HEK293 (cell line): ENCODE measurements around the gene RING1.

Experiments used
- EGR2 ChIP-seq: fragments of 450-650 bp; formaldehyde crosslinking; IDR thresholded peaks from 2 replicates; pipeline ENCODE4 v1.5.1; 2016; ENCODE audit warnings: low read depth, missing biosample characterization, missing genetic modification characterization
- ZEB2 ChIP-seq: fragments of 450-650 bp; formaldehyde crosslinking; IDR thresholded peaks from 2 replicates; pipeline ENCODE4 v1.5.1; 2016; ENCODE audit warnings: missing biosample characterization, missing genetic modification characterization
- ZFP3 ChIP-seq: fragments of 450-650 bp; formaldehyde crosslinking; IDR thresholded peaks from 2 replicates; pipeline ENCODE4 v1.5.1; 2016; ENCODE audit warnings: low read depth, missing biosample characterization, missing genetic modification characterization
- ZFP69B ChIP-seq: fragments of 450-650 bp; formaldehyde crosslinking; IDR thresholded peaks from 2 replicates; pipeline ENCODE4 v1.5.1; 2016; ENCODE audit warnings: missing biosample characterization, missing genetic modification characterization
- ZNF121 ChIP-seq: fragments of 450-650 bp; formaldehyde crosslinking; IDR thresholded peaks from 2 replicates; pipeline ENCODE4 v1.5.1; 2016; ENCODE audit warnings: missing biosample characterization, missing genetic modification characterization
- ZNF132 ChIP-seq: fragments of 450-650 bp; formaldehyde crosslinking; IDR thresholded peaks from 2 replicates; pipeline ENCODE4 v1.5.1; 2017; ENCODE audit warnings: missing biosample characterization, missing genetic modification characterization, borderline replicate concordance
- ZNF146 ChIP-seq: fragments of 450-650 bp; formaldehyde crosslinking; IDR thresholded peaks from 2 replicates; pipeline ENCODE4 v1.5.1; 2016; ENCODE audit warnings: missing biosample characterization, missing genetic modification characterization
- ZNF155 ChIP-seq: fragments of 450-650 bp; formaldehyde crosslinking; IDR thresholded peaks from 2 replicates; pipeline ENCODE4 v1.5.1; 2016; ENCODE audit warnings: missing biosample characterization, missing genetic modification characterization
- ZNF175 ChIP-seq: fragments of 450-650 bp; formaldehyde crosslinking; IDR thresholded peaks from 2 replicates; pipeline ENCODE4 v1.5.1; 2016; ENCODE audit warnings: missing biosample characterization, missing genetic modification characterization
- ZNF19 ChIP-seq: fragments of 450-650 bp; formaldehyde crosslinking; IDR thresholded peaks from 2 replicates; pipeline ENCODE4; 2016; ENCODE audit warnings: missing biosample characterization, missing genetic modification characterization, low read depth
- ZNF214 ChIP-seq: fragments of 450-650 bp; formaldehyde crosslinking; IDR thresholded peaks from 2 replicates; pipeline ENCODE4 v1.5.1; 2017; ENCODE audit warnings: missing biosample characterization, mild to moderate bottlenecking, missing genetic modification characterization, borderline replicate concordance
- ZNF223 ChIP-seq: fragments of 450-650 bp; formaldehyde crosslinking; IDR thresholded peaks from 2 replicates; pipeline ENCODE4 v1.5.1; 2016; ENCODE audit warnings: missing biosample characterization, missing genetic modification characterization
- ZNF324 ChIP-seq: fragments of 450-650 bp; formaldehyde crosslinking; IDR thresholded peaks from 2 replicates; pipeline ENCODE4 v1.5.1; 2016; ENCODE audit warnings: missing biosample characterization, missing genetic modification characterization
- ZNF423 ChIP-seq: fragments of 450-650 bp; formaldehyde crosslinking; IDR thresholded peaks from 2 replicates; pipeline ENCODE4 v1.5.1; 2016; ENCODE audit warnings: missing biosample characterization, missing genetic modification characterization
- ZNF530 ChIP-seq: fragments of 450-650 bp; formaldehyde crosslinking; IDR thresholded peaks from 2 replicates; pipeline ENCODE4 v1.5.1; 2016; ENCODE audit warnings: low read depth, missing biosample characterization, missing genetic modification characterization
- ZNF544 ChIP-seq: fragments of 450-650 bp; formaldehyde crosslinking; IDR thresholded peaks from 2 replicates; pipeline ENCODE4 v1.5.0; 2017; ENCODE audit warnings: missing biosample characterization, missing genetic modification characterization
- ZNF670 ChIP-seq: fragments of 450-650 bp; formaldehyde crosslinking; IDR thresholded peaks from 2 replicates; pipeline ENCODE4 v1.5.1; 2016; ENCODE audit warnings: missing biosample characterization, missing genetic modification characterization, low read depth
- ZNF701 ChIP-seq: fragments of 450-650 bp; formaldehyde crosslinking; IDR thresholded peaks from 2 replicates; pipeline ENCODE4 v1.5.1; 2016; ENCODE audit warnings: missing biosample characterization, missing genetic modification characterization
- ZNF768 ChIP-seq: fragments of 450-650 bp; formaldehyde crosslinking; IDR thresholded peaks from 2 replicates; pipeline ENCODE4 v1.5.1; 2018; ENCODE audit warnings: missing biosample characterization, mild to moderate bottlenecking, missing genetic modification characterization
- ZSCAN16 ChIP-seq: fragments of 450-650 bp; formaldehyde crosslinking; IDR thresholded peaks from 2 replicates; pipeline ENCODE4 v1.5.1; 2016; ENCODE audit warnings: missing biosample characterization, missing genetic modification characterization
- ZSCAN23 ChIP-seq: fragments of 450-650 bp; formaldehyde crosslinking; IDR thresholded peaks from 2 replicates; pipeline ENCODE4 v1.5.1; 2016; ENCODE audit warnings: missing biosample characterization, missing genetic modification characterization
- TF ChIP-seq, protein P1 (sequence below): fragments of 450-650 bp; formaldehyde crosslinking; IDR thresholded peaks from 2 replicates; pipeline ENCODE4 v1.5.1; 2016; ENCODE audit warnings: missing biosample characterization, missing genetic modification characterization
- TF ChIP-seq, protein P2 (sequence below): fragments of 450-650 bp; formaldehyde crosslinking; IDR thresholded peaks from 2 replicates; pipeline ENCODE4 v1.5.1; 2016; ENCODE audit warnings: missing biosample characterization, missing genetic modification characterization, borderline replicate concordance
- TF ChIP-seq, protein P3 (sequence below): fragments of 450-650 bp; IDR thresholded peaks from 2 replicates; pipeline ENCODE4 v1.5.1; 2018; ENCODE audit warnings: missing biosample characterization, mild to moderate bottlenecking, missing genetic modification characterization
- TF ChIP-seq, protein P4 (sequence below): fragments of 450-650 bp; formaldehyde crosslinking; conservative IDR thresholded peaks from 2 replicates; pipeline ENCODE4 v1.5.1; 2016; ENCODE audit warnings: low read depth, missing biosample characterization, missing genetic modification characterization
- TF ChIP-seq, protein P5 (sequence below): sonication (generic); formaldehyde crosslinking; IDR thresholded peaks from 2 replicates; pipeline ENCODE4 v1.8.1; 2022; ENCODE audit warnings: mild to moderate bottlenecking, moderate library complexity, missing genetic modification reagents
- TF ChIP-seq, protein P6 (sequence below): fragments of 450-650 bp; formaldehyde crosslinking; IDR thresholded peaks from 2 replicates; pipeline ENCODE4 v1.5.1; 2016; ENCODE audit warnings: missing biosample characterization, missing genetic modification characterization, low read depth

The RING1 gene

DNA sequence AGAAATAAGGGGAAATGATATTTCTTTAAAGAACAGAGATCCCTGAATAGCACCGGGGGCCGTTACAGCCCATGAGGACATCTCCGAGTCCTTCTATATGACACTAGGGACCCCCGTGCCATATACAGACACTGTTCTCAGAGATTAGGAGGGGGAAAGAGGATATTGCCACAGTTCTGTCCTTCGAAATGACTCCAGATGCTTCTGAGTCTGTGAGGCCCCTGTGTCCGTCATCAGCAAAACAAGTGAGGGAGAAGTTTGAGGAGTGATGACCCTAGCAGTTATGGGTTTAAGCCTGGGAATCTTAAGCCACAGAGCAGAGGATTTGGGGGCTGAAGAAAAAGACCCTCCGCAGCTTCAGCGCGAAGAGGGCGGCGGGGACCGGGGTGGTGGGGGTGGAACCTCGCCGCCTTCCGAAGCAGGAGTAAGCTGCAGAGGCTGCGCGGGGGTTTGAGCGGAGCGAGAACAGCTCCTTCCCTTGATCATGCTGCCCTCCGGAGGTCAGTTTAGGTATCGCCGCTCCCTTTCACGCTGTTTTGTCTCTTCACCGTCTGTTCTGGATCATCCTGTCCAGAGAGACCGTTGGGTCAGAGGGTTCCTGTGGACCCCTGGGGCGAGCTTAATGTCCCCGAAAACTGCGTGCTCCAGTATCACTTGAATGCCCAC, 39.8 kb downstream of the RING1 start (continued):
- TF ChIP-seq, protein P1, sequence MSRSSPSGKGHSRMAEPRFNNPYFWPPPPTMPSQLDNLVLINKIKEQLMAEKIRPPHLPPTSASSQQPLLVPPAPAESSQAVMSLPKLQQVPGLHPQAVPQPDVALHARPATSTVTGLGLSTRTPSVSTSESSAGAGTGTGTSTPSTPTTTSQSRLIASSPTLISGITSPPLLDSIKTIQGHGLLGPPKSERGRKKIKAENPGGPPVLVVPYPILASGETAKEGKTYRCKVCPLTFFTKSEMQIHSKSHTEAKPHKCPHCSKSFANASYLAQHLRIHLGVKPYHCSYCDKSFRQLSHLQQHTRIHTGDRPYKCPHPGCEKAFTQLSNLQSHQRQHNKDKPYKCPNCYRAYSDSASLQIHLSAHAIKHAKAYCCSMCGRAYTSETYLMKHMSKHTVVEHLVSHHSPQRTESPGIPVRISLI, result no peak
- TF ChIP-seq ZSCAN16 (tag by site-specific recombination) (no peak), ZNF155 (tag by site-specific recombination) (no peak), ZNF324 (no peak), ZFP3 (tag by site-specific recombination) (no peak), ZNF175 (tag by site-specific recombination) (no peak), ZNF19 (tag by site-specific recombination) (no peak), ZFP69B (tag by site-specific recombination) (no peak), ZNF223 (no peak), ZNF146 (tag by site-specific recombination) (no peak), ZNF544 (tag by site-specific recombination) (no peak), ZNF670 (tag by site-specific recombination) (no peak), ZNF132 (tag by site-specific recombination) (no peak), ZNF768 (tag by site-specific recombination) (no peak), ZNF423 (tag by site-specific recombination) (no peak), ZNF214 (no peak), ZEB2 (tag by site-specific recombination) (peak; percentile 50; the same call in 1 of the 2 replicates), ZNF701 (tag by site-specific recombination) (no peak), ZNF530 (tag by site-specific recombination) (no peak), ZNF121 (tag by site-specific recombination) (no peak), ZSCAN23 (tag by site-specific recombination) (0 out of 2 replicates have a peak, but pooled peaks have one; percentile 27), EGR2 (tag by site-specific recombination) (peak; percentile 52; the same call in 1 of the 2 replicates)
- TF ChIP-seq, protein P2, sequence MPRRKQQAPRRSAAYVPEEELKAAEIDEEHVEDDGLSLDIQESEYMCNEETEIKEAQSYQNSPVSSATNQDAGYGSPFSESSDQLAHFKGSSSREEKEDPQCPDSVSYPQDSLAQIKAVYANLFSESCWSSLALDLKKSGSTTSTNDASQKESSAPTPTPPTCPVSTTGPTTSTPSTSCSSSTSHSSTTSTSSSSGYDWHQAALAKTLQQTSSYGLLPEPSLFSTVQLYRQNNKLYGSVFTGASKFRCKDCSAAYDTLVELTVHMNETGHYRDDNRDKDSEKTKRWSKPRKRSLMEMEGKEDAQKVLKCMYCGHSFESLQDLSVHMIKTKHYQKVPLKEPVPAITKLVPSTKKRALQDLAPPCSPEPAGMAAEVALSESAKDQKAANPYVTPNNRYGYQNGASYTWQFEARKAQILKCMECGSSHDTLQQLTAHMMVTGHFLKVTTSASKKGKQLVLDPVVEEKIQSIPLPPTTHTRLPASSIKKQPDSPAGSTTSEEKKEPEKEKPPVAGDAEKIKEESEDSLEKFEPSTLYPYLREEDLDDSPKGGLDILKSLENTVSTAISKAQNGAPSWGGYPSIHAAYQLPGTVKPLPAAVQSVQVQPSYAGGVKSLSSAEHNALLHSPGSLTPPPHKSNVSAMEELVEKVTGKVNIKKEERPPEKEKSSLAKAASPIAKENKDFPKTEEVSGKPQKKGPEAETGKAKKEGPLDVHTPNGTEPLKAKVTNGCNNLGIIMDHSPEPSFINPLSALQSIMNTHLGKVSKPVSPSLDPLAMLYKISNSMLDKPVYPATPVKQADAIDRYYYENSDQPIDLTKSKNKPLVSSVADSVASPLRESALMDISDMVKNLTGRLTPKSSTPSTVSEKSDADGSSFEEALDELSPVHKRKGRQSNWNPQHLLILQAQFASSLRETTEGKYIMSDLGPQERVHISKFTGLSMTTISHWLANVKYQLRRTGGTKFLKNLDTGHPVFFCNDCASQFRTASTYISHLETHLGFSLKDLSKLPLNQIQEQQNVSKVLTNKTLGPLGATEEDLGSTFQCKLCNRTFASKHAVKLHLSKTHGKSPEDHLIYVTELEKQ (tag by site-specific recombination), result no peak
- TF ChIP-seq, protein P3, sequence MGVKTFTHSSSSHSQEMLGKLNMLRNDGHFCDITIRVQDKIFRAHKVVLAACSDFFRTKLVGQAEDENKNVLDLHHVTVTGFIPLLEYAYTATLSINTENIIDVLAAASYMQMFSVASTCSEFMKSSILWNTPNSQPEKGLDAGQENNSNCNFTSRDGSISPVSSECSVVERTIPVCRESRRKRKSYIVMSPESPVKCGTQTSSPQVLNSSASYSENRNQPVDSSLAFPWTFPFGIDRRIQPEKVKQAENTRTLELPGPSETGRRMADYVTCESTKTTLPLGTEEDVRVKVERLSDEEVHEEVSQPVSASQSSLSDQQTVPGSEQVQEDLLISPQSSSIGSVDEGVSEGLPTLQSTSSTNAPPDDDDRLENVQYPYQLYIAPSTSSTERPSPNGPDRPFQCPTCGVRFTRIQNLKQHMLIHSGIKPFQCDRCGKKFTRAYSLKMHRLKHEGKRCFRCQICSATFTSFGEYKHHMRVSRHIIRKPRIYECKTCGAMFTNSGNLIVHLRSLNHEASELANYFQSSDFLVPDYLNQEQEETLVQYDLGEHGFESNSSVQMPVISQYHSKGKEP (tag by site-specific recombination), result no peak
- TF ChIP-seq, protein P4, sequence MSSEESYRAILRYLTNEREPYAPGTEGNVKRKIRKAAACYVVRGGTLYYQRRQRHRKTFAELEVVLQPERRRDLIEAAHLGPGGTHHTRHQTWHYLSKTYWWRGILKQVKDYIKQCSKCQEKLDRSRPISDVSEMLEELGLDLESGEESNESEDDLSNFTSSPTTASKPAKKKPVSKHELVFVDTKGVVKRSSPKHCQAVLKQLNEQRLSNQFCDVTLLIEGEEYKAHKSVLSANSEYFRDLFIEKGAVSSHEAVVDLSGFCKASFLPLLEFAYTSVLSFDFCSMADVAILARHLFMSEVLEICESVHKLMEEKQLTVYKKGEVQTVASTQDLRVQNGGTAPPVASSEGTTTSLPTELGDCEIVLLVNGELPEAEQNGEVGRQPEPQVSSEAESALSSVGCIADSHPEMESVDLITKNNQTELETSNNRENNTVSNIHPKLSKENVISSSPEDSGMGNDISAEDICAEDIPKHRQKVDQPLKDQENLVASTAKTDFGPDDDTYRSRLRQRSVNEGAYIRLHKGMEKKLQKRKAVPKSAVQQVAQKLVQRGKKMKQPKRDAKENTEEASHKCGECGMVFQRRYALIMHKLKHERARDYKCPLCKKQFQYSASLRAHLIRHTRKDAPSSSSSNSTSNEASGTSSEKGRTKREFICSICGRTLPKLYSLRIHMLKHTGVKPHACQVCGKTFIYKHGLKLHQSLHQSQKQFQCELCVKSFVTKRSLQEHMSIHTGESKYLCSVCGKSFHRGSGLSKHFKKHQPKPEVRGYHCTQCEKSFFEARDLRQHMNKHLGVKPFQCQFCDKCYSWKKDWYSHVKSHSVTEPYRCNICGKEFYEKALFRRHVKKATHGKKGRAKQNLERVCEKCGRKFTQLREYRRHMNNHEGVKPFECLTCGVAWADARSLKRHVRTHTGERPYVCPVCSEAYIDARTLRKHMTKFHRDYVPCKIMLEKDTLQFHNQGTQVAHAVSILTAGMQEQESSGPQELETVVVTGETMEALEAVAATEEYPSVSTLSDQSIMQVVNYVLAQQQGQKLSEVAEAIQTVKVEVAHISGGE (tag by site-specific recombination), result no peak
- TF ChIP-seq, protein P5, sequence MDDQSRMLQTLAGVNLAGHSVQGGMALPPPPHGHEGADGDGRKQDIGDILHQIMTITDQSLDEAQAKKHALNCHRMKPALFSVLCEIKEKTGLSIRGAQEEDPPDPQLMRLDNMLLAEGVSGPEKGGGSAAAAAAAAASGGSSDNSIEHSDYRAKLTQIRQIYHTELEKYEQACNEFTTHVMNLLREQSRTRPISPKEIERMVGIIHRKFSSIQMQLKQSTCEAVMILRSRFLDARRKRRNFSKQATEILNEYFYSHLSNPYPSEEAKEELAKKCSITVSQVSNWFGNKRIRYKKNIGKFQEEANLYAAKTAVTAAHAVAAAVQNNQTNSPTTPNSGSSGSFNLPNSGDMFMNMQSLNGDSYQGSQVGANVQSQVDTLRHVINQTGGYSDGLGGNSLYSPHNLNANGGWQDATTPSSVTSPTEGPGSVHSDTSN (CRISPR knock-in tag), result no peak
- TF ChIP-seq, protein P6, sequence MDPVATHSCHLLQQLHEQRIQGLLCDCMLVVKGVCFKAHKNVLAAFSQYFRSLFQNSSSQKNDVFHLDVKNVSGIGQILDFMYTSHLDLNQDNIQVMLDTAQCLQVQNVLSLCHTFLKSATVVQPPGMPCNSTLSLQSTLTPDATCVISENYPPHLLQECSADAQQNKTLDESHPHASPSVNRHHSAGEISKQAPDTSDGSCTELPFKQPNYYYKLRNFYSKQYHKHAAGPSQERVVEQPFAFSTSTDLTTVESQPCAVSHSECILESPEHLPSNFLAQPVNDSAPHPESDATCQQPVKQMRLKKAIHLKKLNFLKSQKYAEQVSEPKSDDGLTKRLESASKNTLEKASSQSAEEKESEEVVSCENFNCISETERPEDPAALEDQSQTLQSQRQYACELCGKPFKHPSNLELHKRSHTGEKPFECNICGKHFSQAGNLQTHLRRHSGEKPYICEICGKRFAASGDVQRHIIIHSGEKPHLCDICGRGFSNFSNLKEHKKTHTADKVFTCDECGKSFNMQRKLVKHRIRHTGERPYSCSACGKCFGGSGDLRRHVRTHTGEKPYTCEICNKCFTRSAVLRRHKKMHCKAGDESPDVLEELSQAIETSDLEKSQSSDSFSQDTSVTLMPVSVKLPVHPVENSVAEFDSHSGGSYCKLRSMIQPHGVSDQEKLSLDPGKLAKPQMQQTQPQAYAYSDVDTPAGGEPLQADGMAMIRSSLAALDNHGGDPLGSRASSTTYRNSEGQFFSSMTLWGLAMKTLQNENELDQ (tag by site-specific recombination), result no peak
